ENCODE results near the gene PALM3. TPM values are rescaled to one million over a fixed set of nuclear protein-coding genes. Genes with fewer than 3 reads are reported as not detected.

Gene PALM3
- total RNA-seq, 1 experiment from 2014 or later, result 3.3 TPM

GRCh38 chr19:14102102-14102696 is 40.3 kb upstream of the PALM3 start:
- no peaks in the 10 kb centered on the region for H3K27me3 ChIP-seq (ENCODE audit: insufficient read depth, low read length)
- H3K9ac ChIP-seq (ENCODE audit: low read length), result no peak overlapping the region
- no TSS peak for BruUV-seq (replicated peaks)
- DNase-seq (ENCODE audit: low read depth, low spot score) (no peak), ATAC-seq (no peak)
- no peaks in the 10 kb centered on the region for H3K9me2 ChIP-seq (ENCODE audit: insufficient read depth)
- ChIA-PET RAD21 (ENCODE audit: low non-redundant PET in 1 of 2, low total read pairs in 2 of 2, uncharacterized antibody in 2 of 2, unreplicated experiment in 2 of 2) (no interaction called here), CTCF (no interaction called here), POLR2A (no interaction called here)
- TF ChIP-seq ZNF274 (IDR thresholded peaks at IDR 0.05; ENCODE audit: low read depth, low read length), result no peak
- no peak for TF ChIP-seq EZH2 (IDR thresholded peaks at IDR 0.05)
- no peak for TF ChIP-seq FOSL1 (IDR thresholded peaks at IDR 0.05; ENCODE audit: low read depth)
- TF ChIP-seq SIN3A (IDR thresholded peaks at IDR 0.05; ENCODE audit: low read depth), result no peak
- TF ChIP-seq POLR2AphosphoS5 (IDR thresholded peaks at IDR 0.05; ENCODE audit: low read depth, low read length), result no peak
- no peak for TF ChIP-seq RAD21 (IDR thresholded peaks at IDR 0.05; ENCODE audit: low read depth)
- TF ChIP-seq JUND (IDR thresholded peaks at IDR 0.05), result no peak
- TF ChIP-seq, protein P1, sequence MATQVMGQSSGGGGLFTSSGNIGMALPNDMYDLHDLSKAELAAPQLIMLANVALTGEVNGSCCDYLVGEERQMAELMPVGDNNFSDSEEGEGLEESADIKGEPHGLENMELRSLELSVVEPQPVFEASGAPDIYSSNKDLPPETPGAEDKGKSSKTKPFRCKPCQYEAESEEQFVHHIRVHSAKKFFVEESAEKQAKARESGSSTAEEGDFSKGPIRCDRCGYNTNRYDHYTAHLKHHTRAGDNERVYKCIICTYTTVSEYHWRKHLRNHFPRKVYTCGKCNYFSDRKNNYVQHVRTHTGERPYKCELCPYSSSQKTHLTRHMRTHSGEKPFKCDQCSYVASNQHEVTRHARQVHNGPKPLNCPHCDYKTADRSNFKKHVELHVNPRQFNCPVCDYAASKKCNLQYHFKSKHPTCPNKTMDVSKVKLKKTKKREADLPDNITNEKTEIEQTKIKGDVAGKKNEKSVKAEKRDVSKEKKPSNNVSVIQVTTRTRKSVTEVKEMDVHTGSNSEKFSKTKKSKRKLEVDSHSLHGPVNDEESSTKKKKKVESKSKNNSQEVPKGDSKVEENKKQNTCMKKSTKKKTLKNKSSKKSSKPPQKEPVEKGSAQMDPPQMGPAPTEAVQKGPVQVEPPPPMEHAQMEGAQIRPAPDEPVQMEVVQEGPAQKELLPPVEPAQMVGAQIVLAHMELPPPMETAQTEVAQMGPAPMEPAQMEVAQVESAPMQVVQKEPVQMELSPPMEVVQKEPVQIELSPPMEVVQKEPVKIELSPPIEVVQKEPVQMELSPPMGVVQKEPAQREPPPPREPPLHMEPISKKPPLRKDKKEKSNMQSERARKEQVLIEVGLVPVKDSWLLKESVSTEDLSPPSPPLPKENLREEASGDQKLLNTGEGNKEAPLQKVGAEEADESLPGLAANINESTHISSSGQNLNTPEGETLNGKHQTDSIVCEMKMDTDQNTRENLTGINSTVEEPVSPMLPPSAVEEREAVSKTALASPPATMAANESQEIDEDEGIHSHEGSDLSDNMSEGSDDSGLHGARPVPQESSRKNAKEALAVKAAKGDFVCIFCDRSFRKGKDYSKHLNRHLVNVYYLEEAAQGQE (IDR thresholded peaks at IDR 0.05; ENCODE audit: low read depth), result no peak
- TF ChIP-seq MAX (IDR thresholded peaks at IDR 0.05), result no peak
- TF ChIP-seq POLR2A (IDR thresholded peaks at IDR 0.05; ENCODE audit: borderline replicate concordance, extremely low read depth, insufficient read depth, insufficient read length), result no peak
- TF ChIP-seq EGR1 (IDR thresholded peaks at IDR 0.05; ENCODE audit: low read depth), result no peak
- no peak for TF ChIP-seq YY1 (IDR thresholded peaks at IDR 0.05; ENCODE audit: extremely low read depth, insufficient replicate concordance, low read depth, low read length)
- TF ChIP-seq, protein P2, sequence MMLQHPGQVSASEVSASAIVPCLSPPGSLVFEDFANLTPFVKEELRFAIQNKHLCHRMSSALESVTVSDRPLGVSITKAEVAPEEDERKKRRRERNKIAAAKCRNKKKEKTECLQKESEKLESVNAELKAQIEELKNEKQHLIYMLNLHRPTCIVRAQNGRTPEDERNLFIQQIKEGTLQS (IDR thresholded peaks at IDR 0.05), result no peak
- TF ChIP-seq ZBTB33 (IDR thresholded peaks at IDR 0.05; ENCODE audit: extremely low read depth, insufficient replicate concordance, low read length), result no peak
- no peak for TF ChIP-seq SP1 (IDR thresholded peaks at IDR 0.05; ENCODE audit: low read depth)
- no peak for TF ChIP-seq ZFX (IDR thresholded peaks at IDR 0.05)
- TF ChIP-seq ELF1 (IDR thresholded peaks at IDR 0.05; ENCODE audit: borderline replicate concordance, low read depth), result no peak
- TF ChIP-seq, protein P3, sequence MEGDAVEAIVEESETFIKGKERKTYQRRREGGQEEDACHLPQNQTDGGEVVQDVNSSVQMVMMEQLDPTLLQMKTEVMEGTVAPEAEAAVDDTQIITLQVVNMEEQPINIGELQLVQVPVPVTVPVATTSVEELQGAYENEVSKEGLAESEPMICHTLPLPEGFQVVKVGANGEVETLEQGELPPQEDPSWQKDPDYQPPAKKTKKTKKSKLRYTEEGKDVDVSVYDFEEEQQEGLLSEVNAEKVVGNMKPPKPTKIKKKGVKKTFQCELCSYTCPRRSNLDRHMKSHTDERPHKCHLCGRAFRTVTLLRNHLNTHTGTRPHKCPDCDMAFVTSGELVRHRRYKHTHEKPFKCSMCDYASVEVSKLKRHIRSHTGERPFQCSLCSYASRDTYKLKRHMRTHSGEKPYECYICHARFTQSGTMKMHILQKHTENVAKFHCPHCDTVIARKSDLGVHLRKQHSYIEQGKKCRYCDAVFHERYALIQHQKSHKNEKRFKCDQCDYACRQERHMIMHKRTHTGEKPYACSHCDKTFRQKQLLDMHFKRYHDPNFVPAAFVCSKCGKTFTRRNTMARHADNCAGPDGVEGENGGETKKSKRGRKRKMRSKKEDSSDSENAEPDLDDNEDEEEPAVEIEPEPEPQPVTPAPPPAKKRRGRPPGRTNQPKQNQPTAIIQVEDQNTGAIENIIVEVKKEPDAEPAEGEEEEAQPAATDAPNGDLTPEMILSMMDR (IDR thresholded peaks at IDR 0.05 in 2 of 3, conservative IDR thresholded peaks at IDR 0.05 in 1 of 3; ENCODE audit: borderline replicate concordance in 1 of 3, insufficient read depth in 1 of 3, low read depth in 2 of 3, low read length in 2 of 3), result no peak
- no peak overlapping the region for H3K27ac ChIP-seq (ENCODE audit: low read depth, low read length)
- no peak overlapping the region for H3K4me2 ChIP-seq (ENCODE audit: low read length)
- H2AFZ ChIP-seq (ENCODE audit: low read depth, low read length, poor library complexity, severe bottlenecking), result no peak overlapping the region
- H3K36me3 ChIP-seq (ENCODE audit: control insufficient read depth in 1 of 2, insufficient read depth in 2 of 2, low read length in 2 of 2), result peaks cover 8 to 13% of the 10 kb centered on the region in 2 experiments
- H3K9me3 ChIP-seq (ENCODE audit: control insufficient read depth in 1 of 2, insufficient read depth in 1 of 2, low read depth in 1 of 2, low read length in 2 of 2), result no peaks in the 10 kb centered on the region
- no peak overlapping the region for H3K4me3 ChIP-seq (replicated peaks in 1 of 2; ENCODE audit: low read depth in 1 of 2, low read length in 2 of 2)
- H3K4me1 ChIP-seq (ENCODE audit: control insufficient read depth in 1 of 2, insufficient read depth in 2 of 2, low read length in 2 of 2), result 0 out of 4 replicates have a peak, but pooled peaks cover 0 to 4% of the 10 kb centered on the region in 2 experiments
- intact Hi-C loops (cut with micrococcal nuclease), result no loop called here
- no peaks in the 10 kb centered on the region for H4K20me1 ChIP-seq (ENCODE audit: insufficient read depth)
- no peaks in the 10 kb centered on the region for H3K79me2 ChIP-seq (ENCODE audit: insufficient read depth, low read length)

Data from HCT116 (cell line).